Measurements from ENCODE around the gene GARIN5A.

- TF ChIP-seq CTCF (conservative IDR thresholded peaks at IDR 0.05; ENCODE audit: low read length) (no peak), EZH2phosphoT487 (IDR thresholded peaks at IDR 0.05; ENCODE audit: borderline replicate concordance, low read depth, low read length) (no peak)
Observed at GRCh38 chr19:50508843-50509190, 32.2 kb upstream of the GARIN5A start.

Measured in OCI-LY7 (cell line).